Epithelial cell of esophagus (primary cell): ENCODE data around the gene EEFSEC.
A peak's percentile ranks its signal among the peaks of the same experiment; 100 is the strongest.

Experiments used
- DNase-seq: peaks from one replicate; pipeline ENCODE4 v3.0.0; 2010; ENCODE audit warnings: low read depth
- H3K4me3 ChIP-seq: 2 replicates; pipeline ENCODE4 v1.5.1; 2011; ENCODE audit warnings: mild to moderate bottlenecking, low read length, control low read depth
- TF ChIP-seq, protein P1 (sequence below): IDR thresholded peaks from 2 replicates; pipeline ENCODE4 v1.5.1; 2011; ENCODE audit warnings: low read depth, mild to moderate bottlenecking, low read length, control low read depth, inconsistent platforms; ENCODE audit not compliant: insufficient read depth; ENCODE audit errors: missing control alignments

The EEFSEC gene

DNA sequence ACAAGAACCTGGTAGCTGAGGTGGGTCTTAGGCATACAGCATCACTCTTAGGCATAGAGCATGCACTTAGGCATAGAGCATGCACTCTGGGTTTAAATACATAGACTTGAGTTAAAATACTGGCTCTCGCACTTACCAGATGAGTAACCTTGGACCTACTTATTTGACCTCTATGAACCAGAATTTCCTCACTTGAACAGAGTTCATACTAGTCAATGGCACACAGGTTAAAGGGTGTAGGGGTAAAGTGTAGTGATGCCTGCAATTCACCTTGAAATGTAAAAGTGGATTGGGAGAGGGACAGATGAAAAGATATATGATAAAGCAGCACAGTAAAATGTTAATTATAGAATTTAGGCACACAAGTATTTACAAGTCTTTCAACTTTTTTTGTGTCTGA, 31.3 kb upstream of the EEFSEC start:
- no peak for DNase-seq

DNA sequence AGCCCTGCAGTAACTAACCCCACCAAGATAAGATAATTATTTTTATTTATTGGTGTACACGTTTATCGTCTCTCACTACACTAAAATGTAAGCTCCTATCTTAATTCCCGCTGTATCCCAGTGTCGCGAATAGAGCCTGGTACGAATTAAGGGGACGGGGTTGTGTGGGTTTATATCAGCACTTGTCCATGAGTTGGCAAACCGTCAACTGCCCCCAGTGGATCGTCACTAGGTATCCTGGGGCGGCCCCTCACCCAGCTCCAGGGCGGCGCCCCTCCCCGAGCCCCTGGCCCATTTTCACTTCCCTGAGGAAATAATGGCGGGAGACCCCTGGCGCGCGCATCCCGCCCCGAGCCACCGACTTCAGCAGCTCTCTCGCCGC, 30.1 kb upstream of the EEFSEC start:
- DNase-seq: no peak
- H3K4me3 ChIP-seq: peak overlapping the region; percentile 97
- TF ChIP-seq, protein P1, sequence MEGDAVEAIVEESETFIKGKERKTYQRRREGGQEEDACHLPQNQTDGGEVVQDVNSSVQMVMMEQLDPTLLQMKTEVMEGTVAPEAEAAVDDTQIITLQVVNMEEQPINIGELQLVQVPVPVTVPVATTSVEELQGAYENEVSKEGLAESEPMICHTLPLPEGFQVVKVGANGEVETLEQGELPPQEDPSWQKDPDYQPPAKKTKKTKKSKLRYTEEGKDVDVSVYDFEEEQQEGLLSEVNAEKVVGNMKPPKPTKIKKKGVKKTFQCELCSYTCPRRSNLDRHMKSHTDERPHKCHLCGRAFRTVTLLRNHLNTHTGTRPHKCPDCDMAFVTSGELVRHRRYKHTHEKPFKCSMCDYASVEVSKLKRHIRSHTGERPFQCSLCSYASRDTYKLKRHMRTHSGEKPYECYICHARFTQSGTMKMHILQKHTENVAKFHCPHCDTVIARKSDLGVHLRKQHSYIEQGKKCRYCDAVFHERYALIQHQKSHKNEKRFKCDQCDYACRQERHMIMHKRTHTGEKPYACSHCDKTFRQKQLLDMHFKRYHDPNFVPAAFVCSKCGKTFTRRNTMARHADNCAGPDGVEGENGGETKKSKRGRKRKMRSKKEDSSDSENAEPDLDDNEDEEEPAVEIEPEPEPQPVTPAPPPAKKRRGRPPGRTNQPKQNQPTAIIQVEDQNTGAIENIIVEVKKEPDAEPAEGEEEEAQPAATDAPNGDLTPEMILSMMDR: no peak

More for the DNA sequence above, 31.3 kb upstream of the EEFSEC start:
- H3K4me3 ChIP-seq: no peak overlapping the region
- TF ChIP-seq, protein P1: no peak

DNA sequence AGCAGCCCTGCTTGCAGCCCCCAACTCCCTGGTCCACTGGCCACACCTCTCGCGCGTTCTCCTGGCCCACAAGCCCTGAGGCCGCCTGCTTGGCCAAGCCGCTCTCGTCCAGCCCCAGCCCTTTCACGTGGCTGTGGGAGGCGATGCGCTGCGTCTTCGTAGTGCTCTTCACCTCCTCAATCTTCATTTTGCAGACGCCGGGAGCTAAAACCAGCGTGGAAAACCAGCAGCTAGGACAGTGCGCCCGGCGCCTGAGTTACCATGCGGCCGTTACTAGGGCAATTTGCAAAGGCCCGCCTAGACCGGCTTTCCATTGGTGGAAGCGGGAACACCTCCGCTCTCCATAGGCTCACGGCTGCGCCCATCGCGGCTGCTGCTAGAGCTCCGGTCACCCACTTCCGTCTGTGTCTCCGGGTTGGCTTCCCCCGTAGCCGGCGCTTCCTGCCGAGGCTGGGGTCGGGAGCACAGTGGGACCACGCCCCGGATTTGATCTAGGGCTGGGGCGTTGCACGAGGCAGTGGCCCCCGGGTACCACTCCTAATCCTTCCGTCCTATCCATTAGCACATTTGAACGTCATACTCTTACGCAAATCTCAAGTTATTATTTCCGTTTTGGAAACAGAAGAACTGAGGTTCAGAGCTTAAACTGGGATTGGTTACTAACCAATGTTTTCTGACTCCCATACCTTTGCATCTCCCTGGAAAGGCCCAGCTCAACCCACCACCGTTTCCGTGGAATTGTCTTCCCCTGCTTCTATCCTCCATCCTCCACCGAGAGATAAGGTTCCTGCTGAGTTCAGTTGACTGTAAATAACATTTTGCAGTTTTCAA, 29.5 kb upstream of the EEFSEC start, which contains the start of gene RUVBL1:
Gene RUVBL1, minus strand, starts transcription at position 275 of the 831 bp plus-strand sequence. Its CDS starts 88 bp downstream, at position 187.
- TF ChIP-seq, protein P1: no peak
- peak; percentile 98 for DNase-seq
- peak within 1 kb of the TSS; percentile 97 for H3K4me3 ChIP-seq

DNA sequence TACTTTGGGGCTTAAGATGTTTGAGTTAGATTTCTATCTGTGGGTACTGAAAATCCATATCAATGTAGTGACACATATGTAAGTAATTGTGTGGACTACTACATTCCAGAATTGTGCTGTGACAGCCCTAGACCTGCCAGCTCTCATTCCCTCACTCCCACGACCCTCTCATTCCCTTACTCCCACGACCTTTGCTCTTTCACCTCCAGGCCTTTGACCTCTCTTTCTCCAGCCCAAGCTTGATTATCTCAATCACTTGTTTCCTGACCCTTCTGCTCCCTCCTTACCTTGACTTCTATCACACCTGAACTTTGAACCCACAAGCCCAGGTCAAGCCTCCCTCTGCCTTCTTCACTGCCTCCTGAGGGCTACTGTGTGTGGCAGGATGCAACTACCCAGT, 26.0 kb upstream of the EEFSEC start:
- no peak overlapping the region for H3K4me3 ChIP-seq
- no peak for DNase-seq
- TF ChIP-seq, protein P1: no peak

- H3K4me3 ChIP-seq: no peak overlapping the region
- no peak for DNase-seq
- TF ChIP-seq, protein P1: no peak
These were observed 25.0 kb upstream of the EEFSEC start for GRCh38 chr3:128128251-128128650.

GRCh38 chr3:128131897-128132646, 21.2 kb upstream of the EEFSEC start:
- no peak for DNase-seq
- TF ChIP-seq, protein P1: no peak
- H3K4me3 ChIP-seq: no peak overlapping the region
